ENCODE measurements around the gene FSTL4.

Gene FSTL4

GRCh38 chr5:133245191-133246052 lies 366.9 kb downstream of the FSTL4 start:
- no peak for TF ChIP-seq CTCF (IDR thresholded peaks at IDR 0.05; ENCODE audit: low read depth, low read length)
- DNase-seq (ENCODE audit: extremely low read depth, low read depth) = no peak

GRCh38 chr5:133244242-133244641 lies 368.1 kb downstream of the FSTL4 start:
- no peak for DNase-seq (ENCODE audit: extremely low read depth, low read depth)
- TF ChIP-seq CTCF (IDR thresholded peaks at IDR 0.05; ENCODE audit: low read depth, low read length) = no peak

GRCh38 chr5:133243196-133243595 lies 369.1 kb downstream of the FSTL4 start:
- no peak for TF ChIP-seq CTCF (IDR thresholded peaks at IDR 0.05; ENCODE audit: low read depth, low read length)
- DNase-seq (ENCODE audit: extremely low read depth, low read depth) = no peak

GRCh38 chr5:133242221-133242835 lies 370.0 kb downstream of the FSTL4 start:
- DNase-seq (ENCODE audit: extremely low read depth, low read depth) = no peak
- no peak for TF ChIP-seq CTCF (IDR thresholded peaks at IDR 0.05; ENCODE audit: low read depth, low read length)

- DNase-seq (ENCODE audit: extremely low read depth, low read depth) = no peak
- TF ChIP-seq CTCF (IDR thresholded peaks at IDR 0.05; ENCODE audit: low read depth, low read length) = no peak
Observed at GRCh38 chr5:133241179-133242092, 370.9 kb downstream of the FSTL4 start.

GRCh38 chr5:133240425-133241091 lies 371.8 kb downstream of the FSTL4 start:
- TF ChIP-seq CTCF (IDR thresholded peaks at IDR 0.05; ENCODE audit: low read depth, low read length) = no peak
- peak; percentile 32 for DNase-seq (ENCODE audit: extremely low read depth, low read depth)
